ENCODE measurements around the gene DNAH1.

The DNAH1 gene

DNA sequence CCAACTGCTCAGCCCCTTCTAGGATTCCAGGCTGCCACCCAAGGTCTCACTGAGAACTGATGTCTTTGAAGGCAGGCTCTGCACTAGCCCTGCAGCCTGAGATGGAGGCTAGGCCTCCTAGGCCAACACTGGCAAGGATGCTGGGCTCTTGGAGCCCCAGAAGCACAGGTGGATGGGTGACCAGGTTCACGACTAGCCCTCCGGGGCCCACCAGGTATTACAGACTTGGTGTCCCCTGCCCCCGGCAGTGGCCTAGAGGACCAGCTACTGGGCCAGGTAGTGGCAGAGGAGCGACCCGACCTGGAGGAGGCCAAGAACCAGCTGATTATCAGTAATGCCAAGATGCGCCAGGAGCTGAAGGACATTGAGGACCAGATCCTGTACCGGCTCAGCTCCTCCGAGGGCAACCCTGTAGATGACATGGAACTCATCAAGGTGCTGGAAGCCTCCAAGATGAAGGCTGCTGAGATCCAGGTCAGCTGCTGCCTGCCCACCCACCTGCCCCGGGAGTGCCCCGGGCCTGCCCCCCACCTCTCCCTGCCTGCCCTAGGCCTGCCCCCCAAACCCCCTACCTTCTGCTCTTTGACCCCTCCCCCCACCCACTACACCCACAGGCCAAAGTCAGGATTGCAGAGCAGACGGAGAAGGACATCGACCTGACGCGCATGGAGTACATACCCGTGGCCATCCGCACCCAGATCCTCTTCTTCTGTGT lies 76.3 kb downstream of the DNAH1 start:
- no peak for TF ChIP-seq ZBTB7A (IDR thresholded peaks at IDR 0.05; ENCODE audit: low read depth)
- TF ChIP-seq RAD21 (IDR thresholded peaks at IDR 0.05; ENCODE audit: low read depth): no peak
- no peak for TF ChIP-seq YY1 (IDR thresholded peaks at IDR 0.05; ENCODE audit: low read depth)
- no peak for TF ChIP-seq TCF12 (IDR thresholded peaks at IDR 0.05; ENCODE audit: low read depth)
- no peak for TF ChIP-seq EP300 (IDR thresholded peaks at IDR 0.05; ENCODE audit: borderline replicate concordance)
- TF ChIP-seq TEAD4 (IDR thresholded peaks at IDR 0.05): no peak
- no peak for TF ChIP-seq FOXM1 (IDR thresholded peaks at IDR 0.05; ENCODE audit: borderline replicate concordance, low read depth)

- TF ChIP-seq ZBTB7A (IDR thresholded peaks at IDR 0.05; ENCODE audit: low read depth) (no peak), TAF1 (IDR thresholded peaks at IDR 0.05; ENCODE audit: low read depth) (no peak), RAD21 (IDR thresholded peaks at IDR 0.05; ENCODE audit: low read depth) (no peak), TEAD4 (IDR thresholded peaks at IDR 0.05) (no peak), EGR1 (IDR thresholded peaks at IDR 0.05) (no peak), MAX (IDR thresholded peaks at IDR 0.05) (no peak), REST (IDR thresholded peaks at IDR 0.05; ENCODE audit: low read depth) (no peak), NFIC (IDR thresholded peaks at IDR 0.05) (no peak)
Observed at GRCh38 chr3:52393131-52393807, 77.2 kb downstream of the DNAH1 start.

- TF ChIP-seq TEAD4 (IDR thresholded peaks at IDR 0.05) (no peak), TAF1 (IDR thresholded peaks at IDR 0.05; ENCODE audit: low read depth) (no peak), NFIC (IDR thresholded peaks at IDR 0.05) (no peak), MAX (IDR thresholded peaks at IDR 0.05) (no peak), RAD21 (IDR thresholded peaks at IDR 0.05; ENCODE audit: low read depth) (no peak), ZBTB7A (IDR thresholded peaks at IDR 0.05; ENCODE audit: low read depth) (no peak), FOXM1 (IDR thresholded peaks at IDR 0.05; ENCODE audit: borderline replicate concordance, low read depth) (no peak), CREB1 (IDR thresholded peaks at IDR 0.05; ENCODE audit: low read depth) (no peak), REST (IDR thresholded peaks at IDR 0.05; ENCODE audit: low read depth) (no peak), TCF12 (IDR thresholded peaks at IDR 0.05; ENCODE audit: low read depth) (no peak), CEBPB (IDR thresholded peaks at IDR 0.05) (no peak), EP300 (IDR thresholded peaks at IDR 0.05; ENCODE audit: borderline replicate concordance) (no peak), EGR1 (IDR thresholded peaks at IDR 0.05) (no peak), YY1 (IDR thresholded peaks at IDR 0.05; ENCODE audit: low read depth) (no peak)
- TF ChIP-seq, protein P1, sequence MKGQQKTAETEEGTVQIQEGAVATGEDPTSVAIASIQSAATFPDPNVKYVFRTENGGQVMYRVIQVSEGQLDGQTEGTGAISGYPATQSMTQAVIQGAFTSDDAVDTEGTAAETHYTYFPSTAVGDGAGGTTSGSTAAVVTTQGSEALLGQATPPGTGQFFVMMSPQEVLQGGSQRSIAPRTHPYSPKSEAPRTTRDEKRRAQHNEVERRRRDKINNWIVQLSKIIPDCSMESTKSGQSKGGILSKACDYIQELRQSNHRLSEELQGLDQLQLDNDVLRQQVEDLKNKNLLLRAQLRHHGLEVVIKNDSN (IDR thresholded peaks at IDR 0.05): no peak
Observed at GRCh38 chr3:52393959-52394670, 78.0 kb downstream of the DNAH1 start.

GRCh38 chr3:52394751-52395502 lies 78.8 kb downstream of the DNAH1 start:
- TF ChIP-seq CREB1 (IDR thresholded peaks at IDR 0.05; ENCODE audit: low read depth): no peak
- no peak for TF ChIP-seq FOXM1 (IDR thresholded peaks at IDR 0.05; ENCODE audit: borderline replicate concordance, low read depth)
- TF ChIP-seq MAX (IDR thresholded peaks at IDR 0.05): no peak
- no peak for TF ChIP-seq REST (IDR thresholded peaks at IDR 0.05; ENCODE audit: low read depth)
- TF ChIP-seq ZBTB7A (IDR thresholded peaks at IDR 0.05; ENCODE audit: low read depth): no peak
- TF ChIP-seq RAD21 (IDR thresholded peaks at IDR 0.05; ENCODE audit: low read depth): no peak

Data from Ishikawa (cell line).